Heart left ventricle (tissue), 16 donors: ENCODE results near the gene RBM44. TPM values are rescaled to one million over a fixed set of nuclear protein-coding genes. Genes with fewer than 3 reads are reported as not detected.

Experiments
- ATAC-seq, 4 donors: fragments of 200-7000 bp; cut with Tn5 transposase; one replicate each; pipeline ENCODE4 v1.9.1; 2020 to 2022; ENCODE audit warnings: moderate library complexity in 4 of 4, mild to moderate bottlenecking in 3 of 4, moderate number of reproducible peaks in 1 of 4
- DNase-seq, 5 donors: peaks; one replicate each; pipeline ENCODE4 v3.0.0-alpha.2; 2020
- H3K27ac ChIP-seq, 12 donors: fragments of 200-600 bp; sonication (generic) in 4 of 12; one replicate each; pipeline versions ENCODE4 v1.5.0 to v1.8.0; 2016 to 2022; ENCODE audit warnings: mild to moderate bottlenecking in 2 of 12
- H3K27me3 ChIP-seq, 9 donors: fragments of 200-600 bp; sonication (generic) in 2 of 9; one replicate each; pipeline versions ENCODE4 v1.5.1 to v1.8.0; 2016 to 2022; ENCODE audit warnings: mild to moderate bottlenecking in 3 of 9
- H3K36me3 ChIP-seq, 9 donors: fragments of 200-600 bp; sonication (generic) in 2 of 9; one replicate each; pipeline versions ENCODE4 v1.5.0 to v1.8.0; 2018 to 2022; ENCODE audit warnings: mild to moderate bottlenecking in 2 of 9
- H3K4me1 ChIP-seq, 12 donors: fragments of 200-600 bp; sonication (generic) in 4 of 12; one replicate each; pipeline versions ENCODE4 v1.5.0 to v1.8.0; 2016 to 2022; ENCODE audit warnings: mild to moderate bottlenecking in 3 of 12
- H3K4me3 ChIP-seq, 12 donors: fragments of 200-600 bp; sonication (generic) in 4 of 12; one replicate each; pipeline versions ENCODE4 v1.5.0 to v1.8.0; 2017 to 2022; ENCODE audit warnings: mild to moderate bottlenecking in 9 of 12, moderate library complexity in 4 of 12
- H3K9me3 ChIP-seq, 12 donors: fragments of 200-600 bp; sonication (generic) in 4 of 12; one replicate each; pipeline versions ENCODE4 v1.5.0 to v1.8.0; 2016 to 2022; ENCODE audit warnings: mild to moderate bottlenecking in 1 of 12
- POLR2A ChIP-seq, 2 donors: fragments of 450-650 bp; IDR thresholded peaks; one replicate each; pipeline ENCODE4 v1.6.1; 2017; ENCODE audit warnings: antibody characterized with exemption in 2 of 2, mild to moderate bottlenecking in 2 of 2, moderate library complexity in 2 of 2
- WGBS, 4 donors: extraction: QIAGEN DNeasy Blood & Tissue Kit in 2 of 4; methylation state at CpG; one replicate each; pipeline versions ENCODE4 v1.1.5 to v1.1.7; 2013 to 2018; 5-methylcytosine and 5-hydroxymethylcytosine counted together
- intact Hi-C, 10 donors: fragments of 100-400 bp; cut with DNase I; formaldehyde crosslinking; loops; one replicate each; pipeline versions ENCODE4 v1.11.1 to v1.14.2; 2022
- polyA plus RNA-seq, 2 donors: library from polyadenylated mRNA; stranded (reverse); fragments of 200-250 nt; gene quantifications; one replicate each; pipeline ENCODE4 v1.2.3, GENCODE V29; 2013
- total RNA-seq, 9 donors: library from RNA; depleted of rRNA in 2 of 9; stranded (reverse); fragments of >200 nt in 2 of 9; fragmentation: NEBNext Ultra II Directional in 3 of 9; extraction: Animal tissue kit (Norgen Biotek cat#: 25700) in 3 of 9; gene quantifications; one replicate each; pipeline versions ENCODE4 v1.1.0 to v1.2.4, GENCODE V29; 2016 to 2023
- TF ChIP-seq, protein P1 (sequence below), 12 donors: fragments of 200-600 bp; sonication (generic) in 4 of 12; IDR thresholded peaks; one replicate each; pipeline versions ENCODE4 v1.5.0 to v1.8.0; 2018 to 2022; ENCODE audit warnings: antibody characterized with exemption in 12 of 12, mild to moderate bottlenecking in 5 of 12
- donor health status: ischemic (EF 13 %, LVEDD 7.1; RV severe dilation, severe dysfunction).
- donor health status: healthy with polysubstance abuse.
- donor health status: DM: no; HTN: yes; CAD: no.
- donor health status: DM: no; HTN: no; CAD: no.
- donor health status: ischemic (EF 25% LVEDD 6.9; RV normal size, moderate dysfunction).
- donor health status: ischemic (EF 25% LVEDD 5.7; RV mildly dilated, moderate dysfunction).
- donor health status: healthy.
- donor health status: DM: yes; HTN: yes; CAD: no.
- donor health status: ischemic (EF 35%, LVEDD 5.7; RV mildly dilated, moderate dysfunction).
- donor health status: nonischemic (EF 11% LVEDD 7.7; RV severe dilation, severe dysfunction).
- donor health status: DM: yes; HTN: yes; CAD: no.
- donor health status: PGD.
- donor health status: ischemic (EF 29% LVEDD 5.4; RV normal size, mild dysfunction).
- donor health status: nonischemic (EF 23%, LVEDD 6.1; RV moderate dilation, normal function).

Gene RBM44
- total and polyA plus RNA-seq, 11 donors: 0.16 to 0.94 (median 0.44) TPM

GRCh38 chr2:237752761-237753165 is 45.8 kb upstream of the RBM44 start:
- H3K27me3 ChIP-seq: no peaks in the 10 kb centered on the region
- peak overlapping the region in 1 of 12 donors; percentile 6 for H3K27ac ChIP-seq
- intact Hi-C loops: loop anchor here in 2 of 10 donors (5.0 to 10.0 kb wide), 2 partner anchors 165 to 238 kb away; no protein-coding TSS in a partner anchor
- DNase-seq: no peak
- peaks cover 0 to 10% (median 0%) of the 10 kb centered on the region in 12 donors for H3K4me1 ChIP-seq
- no peak overlapping the region for H3K4me3 ChIP-seq
- WGBS, 4 donors: 48 to 65% (median 52%) methylated on average over 5 of the region's 5 CpGs
- ATAC-seq: peak in 2 of 4 donors; percentile 23 to 27
- TF ChIP-seq POLR2A (IDR thresholded peaks at IDR 0.05): no peak
- TF ChIP-seq, protein P1, sequence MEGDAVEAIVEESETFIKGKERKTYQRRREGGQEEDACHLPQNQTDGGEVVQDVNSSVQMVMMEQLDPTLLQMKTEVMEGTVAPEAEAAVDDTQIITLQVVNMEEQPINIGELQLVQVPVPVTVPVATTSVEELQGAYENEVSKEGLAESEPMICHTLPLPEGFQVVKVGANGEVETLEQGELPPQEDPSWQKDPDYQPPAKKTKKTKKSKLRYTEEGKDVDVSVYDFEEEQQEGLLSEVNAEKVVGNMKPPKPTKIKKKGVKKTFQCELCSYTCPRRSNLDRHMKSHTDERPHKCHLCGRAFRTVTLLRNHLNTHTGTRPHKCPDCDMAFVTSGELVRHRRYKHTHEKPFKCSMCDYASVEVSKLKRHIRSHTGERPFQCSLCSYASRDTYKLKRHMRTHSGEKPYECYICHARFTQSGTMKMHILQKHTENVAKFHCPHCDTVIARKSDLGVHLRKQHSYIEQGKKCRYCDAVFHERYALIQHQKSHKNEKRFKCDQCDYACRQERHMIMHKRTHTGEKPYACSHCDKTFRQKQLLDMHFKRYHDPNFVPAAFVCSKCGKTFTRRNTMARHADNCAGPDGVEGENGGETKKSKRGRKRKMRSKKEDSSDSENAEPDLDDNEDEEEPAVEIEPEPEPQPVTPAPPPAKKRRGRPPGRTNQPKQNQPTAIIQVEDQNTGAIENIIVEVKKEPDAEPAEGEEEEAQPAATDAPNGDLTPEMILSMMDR (IDR thresholded peaks at IDR 0.05): no peak
- H3K9me3 ChIP-seq: no peaks in the 10 kb centered on the region
- peaks cover 2 to 100% (median 100%) of the 10 kb centered on the region in 9 donors for H3K36me3 ChIP-seq

- no peak for DNase-seq
- peaks cover 0 to 20% (median 0%) of the 10 kb centered on the region in 12 donors for H3K4me1 ChIP-seq
- TF ChIP-seq, protein P1 (IDR thresholded peaks at IDR 0.05): no peak
- no peak for TF ChIP-seq POLR2A (IDR thresholded peaks at IDR 0.05)
- intact Hi-C loops: loop anchor here in 2 of 10 donors (5.0 to 10.0 kb wide), 2 partner anchors 167 to 239 kb away; no protein-coding TSS in a partner anchor
- WGBS, 4 donors: 58 to 64% (median 62%) methylated on average over 3 of the region's 3 CpGs
- no peak for ATAC-seq
- H3K9me3 ChIP-seq: no peaks in the 10 kb centered on the region
- H3K27ac ChIP-seq: peak overlapping the region in 1 of 12 donors; percentile 13
- H3K4me3 ChIP-seq: no peak overlapping the region
- peaks cover 3 to 100% (median 100%) of the 10 kb centered on the region in 9 donors for H3K36me3 ChIP-seq
- no peaks in the 10 kb centered on the region for H3K27me3 ChIP-seq
Observed at GRCh38 chr2:237754182-237754581, 44.4 kb upstream of the RBM44 start.

GRCh38 chr2:237754626-237755248 is 43.8 kb upstream of the RBM44 start:
- intact Hi-C loops: loop anchor here in 2 of 10 donors (5.0 to 10.0 kb wide), 2 partner anchors 167 to 240 kb away; no protein-coding TSS in a partner anchor

GRCh38 chr2:237757616-237758015 is 41.0 kb upstream of the RBM44 start:
- Histone ChIP-seq H3K4me3 (no peak overlapping the region), H3K4me1 (peaks cover 0 to 19% (median 0%) of the 10 kb centered on the region in 12 donors), H3K27ac (peak overlapping the region in 1 of 12 donors; percentile 11), H3K9me3 (no peaks in the 10 kb centered on the region), H3K27me3 (no peaks in the 10 kb centered on the region), H3K36me3 (peaks cover 8 to 100% (median 100%) of the 10 kb centered on the region in 9 donors)
- DNase-seq (no peak), ATAC-seq (no peak)
- intact Hi-C loops: loop anchor here in 1 of 10 donors (10.0 kb wide), 1 partner anchor 243 kb away; no protein-coding TSS in a partner anchor
- TF ChIP-seq POLR2A (IDR thresholded peaks at IDR 0.05): no peak
- TF ChIP-seq, protein P1 (IDR thresholded peaks at IDR 0.05): no peak
- 88 to 92% (median 90%) methylated on average over 10 of the region's 10 CpGs for WGBS, 4 donors

More at GRCh38 chr2:237754626-237755248, 43.8 kb upstream of the RBM44 start:
- TF ChIP-seq, protein P1 (IDR thresholded peaks at IDR 0.05): no peak
- TF ChIP-seq POLR2A (IDR thresholded peaks at IDR 0.05): no peak
- DNase-seq: no peak
- no peak overlapping the region for H3K4me3 ChIP-seq
- H3K4me1 ChIP-seq: peaks cover 0 to 20% (median 0%) of the 10 kb centered on the region in 12 donors
- WGBS, 4 donors: 68 to 80% (median 78%) methylated on average over 12 of the region's 12 CpGs
- peaks cover 4 to 100% (median 100%) of the 10 kb centered on the region in 9 donors for H3K36me3 ChIP-seq
- ATAC-seq: peak in 1 of 4 donors; percentile 23
- no peaks in the 10 kb centered on the region for H3K27me3 ChIP-seq
- H3K27ac ChIP-seq: peak overlapping the region in 1 of 12 donors; percentile 13
- no peaks in the 10 kb centered on the region for H3K9me3 ChIP-seq
